Common myeloid progenitor, CD34-positive (primary cell): ENCODE data around the gene PARN.
"Not testable (repeated sequence)": the region's sequence is repeated elsewhere in the genome, so short reads cannot be mapped to it uniquely, and the experiment has no call there.

Experiments
- CTCF ChIA-PET: fragments of 350-600 bp; sonication (Branson Sonifier 250); formaldehyde crosslinking; loops from one replicate; lab custom pipeline; 2021; ENCODE audit warnings: antibody characterized with exemption; lab: Charles Lee
- POLR2A ChIA-PET: fragments of 350-600 bp; sonication (Branson Sonifier 250); formaldehyde crosslinking; loops from one replicate; lab custom pipeline; 2021; ENCODE audit warnings: antibody characterized with exemption; lab: Charles Lee
- DNase-seq, 3 donors: peaks; one replicate each; pipeline versions ENCODE4 v3.0.0 to v3.0.0-alpha.2; 2013
- H3K27ac ChIP-seq, 2 experiments: 1 replicate in 1 of 2; 2 replicates in 1 of 2; pipeline ENCODE4 v1.7.0; 2013; ENCODE audit warnings: inconsistent platforms in 2 of 2, low read length in 2 of 2, mild to moderate bottlenecking in 2 of 2, low read depth in 1 of 2, moderate library complexity in 1 of 2; ENCODE audit not compliant: severe bottlenecking in 2 of 2, insufficient read depth in 1 of 2, poor library complexity in 1 of 2
- H3K27me3 ChIP-seq, 5 experiments: replicated peaks in 2 of 5; 1 replicate in 3 of 5; 2 replicates in 2 of 5; pipeline versions ENCODE4 v1.6.1 to v1.7.0; 2013; ENCODE audit warnings: low read length in 4 of 5, mild to moderate bottlenecking in 2 of 5, moderate library complexity in 2 of 5, inconsistent platforms in 1 of 5; ENCODE audit not compliant: insufficient read depth in 5 of 5, control insufficient read depth in 4 of 5
- H3K36me3 ChIP-seq, 4 experiments: 1 replicate in 2 of 4; 2 replicates in 2 of 4; pipeline versions ENCODE4 v1.6.1 to v1.7.0; 2013; ENCODE audit warnings: low read length in 3 of 4, control low read depth in 1 of 4, mild to moderate bottlenecking in 1 of 4; ENCODE audit not compliant: control insufficient read depth in 4 of 4, insufficient read depth in 4 of 4
- H3K4me1 ChIP-seq, 4 experiments: 1 replicate in 3 of 4; 2 replicates in 1 of 4; pipeline versions ENCODE4 v1.6.1 to v1.7.1; 2013; ENCODE audit warnings: low read length in 3 of 4, mild to moderate bottlenecking in 3 of 4, control low read depth in 1 of 4, inconsistent platforms in 1 of 4, moderate library complexity in 1 of 4; ENCODE audit not compliant: control insufficient read depth in 4 of 4, insufficient read depth in 4 of 4; ENCODE audit errors: control extremely low read depth in 1 of 4
- H3K4me3 ChIP-seq, 7 experiments: 1 replicate in 4 of 7; 2 replicates in 3 of 7; pipeline versions ENCODE4 v1.5.1 to v1.7.0; 2013; ENCODE audit warnings: mild to moderate bottlenecking in 7 of 7, low read length in 6 of 7, moderate library complexity in 6 of 7, inconsistent platforms in 2 of 7, low read depth in 2 of 7, control low read depth in 1 of 7; ENCODE audit not compliant: insufficient read depth in 4 of 7, control insufficient read depth in 1 of 7; ENCODE audit errors: extremely low read depth in 1 of 7
- H3K9me3 ChIP-seq, 5 experiments: 1 replicate in 4 of 5; 2 replicates in 1 of 5; pipeline versions ENCODE4 v1.6.1 to v1.7.1; 2013; ENCODE audit warnings: low read length in 4 of 5, mild to moderate bottlenecking in 2 of 5, inconsistent platforms in 1 of 5, low read depth in 1 of 5, moderate library complexity in 1 of 5; ENCODE audit not compliant: control insufficient read depth in 4 of 5, insufficient read depth in 2 of 5; ENCODE audit errors: control extremely low read depth in 1 of 5
- WGBS: methylation state at CpG from one replicate; pipeline ENCODE4 v1.1.5; 2013; ENCODE audit not compliant: insufficient coverage; 5-methylcytosine and 5-hydroxymethylcytosine counted together

Gene PARN

GRCh38 chr16:14549789-14550153 is 80.3 kb downstream of the PARN start:
- Histone ChIP-seq H3K27me3 (no peaks in the 10 kb centered on the region), H3K9me3 (no peaks in the 10 kb centered on the region), H3K4me1 (peaks cover 0 to 2% (median 0%) of the 10 kb centered on the region in 4 experiments), H3K36me3 (peaks cover under 1 to 38% (median 28%) of the 10 kb centered on the region in 4 experiments), H3K27ac (no peak overlapping the region), H3K4me3 (no peak overlapping the region)
- CTCF ChIA-PET, result no interaction called here
- POLR2A ChIA-PET, result no interaction called here
- DNase-seq, result no peak
- 100% methylated on average over 5 of the region's 5 CpGs for WGBS

- H3K27ac ChIP-seq, result no peak overlapping the region
- H3K27me3 ChIP-seq, result no peaks in the 10 kb centered on the region
- H3K4me1 ChIP-seq, result peaks cover 0 to 2% (median 0%) of the 10 kb centered on the region in 4 experiments
- WGBS, result 83% methylated on average over 2 of the region's 3 CpGs
- peaks cover 2 to 39% (median 29%) of the 10 kb centered on the region in 4 experiments for H3K36me3 ChIP-seq
- peaks cover 0 to under 1% (median 0%) of the 10 kb centered on the region in 5 experiments for H3K9me3 ChIP-seq
- CTCF ChIA-PET, result no interaction called here
- no peak overlapping the region for H3K4me3 ChIP-seq
- POLR2A ChIA-PET, result no interaction called here
- no peak for DNase-seq
Observed at GRCh38 chr16:14548933-14549788, 80.9 kb downstream of the PARN start.

GRCh38 chr16:14545346-14545884 is 84.6 kb downstream of the PARN start:
- Histone ChIP-seq H3K4me1 (no peaks in the 10 kb centered on the region), H3K27me3 (no peaks in the 10 kb centered on the region), H3K27ac (no peak overlapping the region), H3K36me3 (peaks cover 12 to 43% (median 22%) of the 10 kb centered on the region in 4 experiments), H3K9me3 (peaks cover 5 to 16% (median 6%) of the 10 kb centered on the region in 5 experiments), H3K4me3 (no peak overlapping the region)
- DNase-seq, result no peak
- ChIA-PET CTCF (interaction anchor here (1.3 kb wide), 1 partner anchor 622 kb away, joined by 4 read pairs; no protein-coding TSS in a partner anchor), POLR2A (interaction anchor here (0.6 kb wide), 1 partner anchor 55 kb away, joined by 3 read pairs; no protein-coding TSS in a partner anchor)
- WGBS, result no CpG with 5 or more reads among the region's 7 CpGs

- H3K9me3 ChIP-seq, result peaks cover 5 to 16% (median 6%) of the 10 kb centered on the region in 5 experiments
- H3K27me3 ChIP-seq, H3K4me3 ChIP-seq, CTCF ChIA-PET, H3K27ac ChIP-seq, POLR2A ChIA-PET, H3K4me1 ChIP-seq, DNase-seq: not testable (repeated sequence)
- WGBS, result 100% methylated on average over 2 of the region's 4 CpGs
- peaks cover 9 to 40% (median 19%) of the 10 kb centered on the region in 4 experiments for H3K36me3 ChIP-seq
Observed at GRCh38 chr16:14544846-14545245, 85.2 kb downstream of the PARN start.

- Histone ChIP-seq H3K9me3 (peaks cover 5 to 16% (median 6%) of the 10 kb centered on the region in 5 experiments), H3K4me1 (peaks cover 0 to 3% (median 0%) of the 10 kb centered on the region in 4 experiments), H3K4me3 (no peak overlapping the region), H3K36me3 (peaks cover 8 to 34% (median 12%) of the 10 kb centered on the region in 4 experiments), H3K27ac (no peak overlapping the region), H3K27me3 (no peaks in the 10 kb centered on the region)
- WGBS, result no CpG with 5 or more reads among the region's 2 CpGs
- DNase-seq, result no peak
- ChIA-PET CTCF (interaction anchor here (1.0 kb wide), 1 partner anchor 230 kb away, joined by 3 read pairs; no protein-coding TSS in a partner anchor), POLR2A (no interaction called here)
Observed at GRCh38 chr16:14539631-14540030, 90.4 kb downstream of the PARN start.

GRCh38 chr16:14539156-14539555 is 90.9 kb downstream of the PARN start:
- CTCF ChIA-PET, result no interaction called here
- H3K27ac ChIP-seq, result no peak overlapping the region
- no peak for DNase-seq
- no peaks in the 10 kb centered on the region for H3K27me3 ChIP-seq
- H3K9me3 ChIP-seq, result peaks cover 5 to 16% (median 6%) of the 10 kb centered on the region in 5 experiments
- POLR2A ChIA-PET, result no interaction called here
- 96% methylated on average over 3 of the region's 5 CpGs for WGBS
- H3K4me1 ChIP-seq, result peaks cover 0 to 3% (median 0%) of the 10 kb centered on the region in 4 experiments
- no peak overlapping the region for H3K4me3 ChIP-seq
- peaks cover 7 to 33% (median 12%) of the 10 kb centered on the region in 4 experiments for H3K36me3 ChIP-seq
